Measurements from ENCODE around the gene LUC7L3.
"Not testable (repeated sequence)": the region's sequence is repeated elsewhere in the genome, so short reads cannot be mapped to it uniquely, and the experiment has no call there.

Gene LUC7L3

GRCh38 chr17:50686494-50687199 lies 32.8 kb upstream of the LUC7L3 start:
- no peak for DNase-seq

GRCh38 chr17:50687200-50688066 lies 32.0 kb upstream of the LUC7L3 start:
- no peak for DNase-seq

GRCh38 chr17:50688245-50688644 lies 31.2 kb upstream of the LUC7L3 start:
- no peak for DNase-seq

- DNase-seq: peak in 1 of 2 donors; percentile 13
These were observed 30.2 kb upstream of the LUC7L3 start for GRCh38 chr17:50689251-50689650.

- DNase-seq: no peak
These were observed 29.2 kb upstream of the LUC7L3 start for GRCh38 chr17:50689956-50690886.

GRCh38 chr17:50690887-50691549 lies 28.4 kb upstream of the LUC7L3 start:
- DNase-seq: no peak

- DNase-seq: no peak
These were observed 27.6 kb upstream of the LUC7L3 start for GRCh38 chr17:50691550-50692447.

GRCh38 chr17:50692448-50693035 lies 26.9 kb upstream of the LUC7L3 start:
- no peak for DNase-seq

- DNase-seq: no peak
These were observed 26.2 kb upstream of the LUC7L3 start for GRCh38 chr17:50693036-50693682.

- DNase-seq: no peak
These were observed 23.0 kb upstream of the LUC7L3 start for GRCh38 chr17:50696365-50696879.

- DNase-seq: no peak
These were observed 22.3 kb upstream of the LUC7L3 start for GRCh38 chr17:50697062-50697461.

GRCh38 chr17:50697663-50698272 lies 21.6 kb upstream of the LUC7L3 start:
- no peak for DNase-seq

- no peak for DNase-seq
These were observed 20.0 kb upstream of the LUC7L3 start for GRCh38 chr17:50699410-50699809.

- DNase-seq: no peak
These were observed 16.2 kb upstream of the LUC7L3 start for GRCh38 chr17:50703162-50703561.

GRCh38 chr17:50707289-50708049 lies 11.9 kb upstream of the LUC7L3 start, which contains the start of gene ANKRD40:
TSS of gene ANKRD40 (minus strand) at chr17:50707914. CDS start at chr17:50707654, 260 bp downstream.
- peak; percentile 85 to 89 for DNase-seq

GRCh38 chr17:50708050-50709000 lies 11.1 kb upstream of the LUC7L3 start:
- DNase-seq: no peak

- not testable (repeated sequence) for DNase-seq
These were observed 10.3 kb upstream of the LUC7L3 start for GRCh38 chr17:50709053-50709452.

- DNase-seq: no peak
These were observed 9.4 kb upstream of the LUC7L3 start for GRCh38 chr17:50710025-50710424.

All from bone marrow (tissue), 2 donors.